HEK293T (cell line): ENCODE measurements around the gene COMMD1.

ENCODE experiments used
- ARNT ChIP-seq: fragments of 450-650 bp; IDR thresholded peaks from 2 replicates; pipeline ENCODE4 v1.6.1; 2017; ENCODE audit warnings: mild to moderate bottlenecking
- BHLHE40 ChIP-seq: fragments of 450-650 bp; IDR thresholded peaks from 2 replicates; pipeline ENCODE4 v1.6.1; 2016; ENCODE audit warnings: mild to moderate bottlenecking, moderate library complexity, borderline replicate concordance
- CTBP1 ChIP-seq: fragments of 450-650 bp; IDR thresholded peaks from 2 replicates; pipeline ENCODE4 v1.6.1; 2016; ENCODE audit warnings: borderline replicate concordance
- ELF4 ChIP-seq: fragments of 450-650 bp; IDR thresholded peaks from 2 replicates; pipeline ENCODE4 v1.6.1; 2017; ENCODE audit warnings: antibody characterized with exemption
- FOXA1 ChIP-seq: fragments of 450-650 bp; IDR thresholded peaks from 2 replicates; pipeline ENCODE4 v1.6.1; 2016; ENCODE audit warnings: mild to moderate bottlenecking
- FOXK2 ChIP-seq: fragments of 450-650 bp; IDR thresholded peaks from 2 replicates; pipeline ENCODE4 v1.6.1; 2016; ENCODE audit warnings: mild to moderate bottlenecking
- FOXM1 ChIP-seq: fragments of 450-650 bp; IDR thresholded peaks from 2 replicates; pipeline ENCODE4 v1.6.1; 2017; ENCODE audit warnings: mild to moderate bottlenecking, borderline replicate concordance
- HDGF ChIP-seq: fragments of 450-650 bp; IDR thresholded peaks from 2 replicates; pipeline ENCODE4 v1.6.1; 2017; ENCODE audit warnings: antibody characterized with exemption, borderline replicate concordance
- L3MBTL2 ChIP-seq: fragments of 450-650 bp; conservative IDR thresholded peaks from 2 replicates; pipeline ENCODE4 v1.6.1; 2016; ENCODE audit warnings: mild to moderate bottlenecking
- LEF1 ChIP-seq: fragments of 450-650 bp; IDR thresholded peaks from 2 replicates; pipeline ENCODE4 v1.6.1; 2017; ENCODE audit warnings: mild to moderate bottlenecking, borderline replicate concordance
- SP1 ChIP-seq: fragments of 450-650 bp; IDR thresholded peaks from 2 replicates; pipeline ENCODE4 v1.6.1; 2017
- SUZ12 ChIP-seq: fragments of 450-650 bp; IDR thresholded peaks from 2 replicates; pipeline ENCODE4 v1.6.1; 2016; ENCODE audit warnings: mild to moderate bottlenecking
- TARDBP ChIP-seq: fragments of 450-650 bp; IDR thresholded peaks from 2 replicates; pipeline ENCODE4 v1.6.1; 2016

DNA sequence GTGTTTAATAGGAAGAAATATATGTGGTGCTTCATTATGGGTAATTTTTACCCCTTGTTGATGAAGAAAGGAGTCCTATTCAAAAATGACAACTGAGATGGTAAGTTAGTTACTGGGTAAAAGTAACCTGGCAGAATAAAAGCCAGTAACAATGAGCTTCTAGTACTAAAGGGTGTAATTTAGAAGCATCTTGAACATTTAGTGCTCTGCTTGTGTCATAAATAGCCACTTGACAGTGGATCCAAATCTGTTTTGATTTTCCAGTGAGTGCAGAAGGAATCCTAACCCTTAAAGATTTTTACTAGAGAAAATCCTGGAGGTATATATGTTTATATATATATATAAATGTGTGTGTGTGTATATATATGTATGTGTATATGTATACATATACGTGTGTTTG is 15.1 kb downstream of the COMMD1 start:
- TF ChIP-seq TARDBP (no peak), BHLHE40 (no peak), FOXM1 (no peak), SP1 (no peak), CTBP1 (no peak), HDGF (no peak), ELF4 (no peak), SUZ12 (no peak), L3MBTL2 (no peak), FOXA1 (no peak), FOXK2 (no peak), ARNT (no peak), LEF1 (no peak)
